Dermis blood vessel endothelial cell (primary cell): ENCODE data around the gene ADGRB3. TPM values are rescaled to one million over a fixed set of nuclear protein-coding genes. Genes with fewer than 3 reads are reported as not detected.
"Not testable (repeated sequence)": the region's sequence is repeated elsewhere in the genome, so short reads cannot be mapped to it uniquely, and the experiment has no call there.

Experiments
- DNase-seq: peaks from one replicate; pipeline ENCODE4 v3.0.0; 2010
- total RNA-seq: library from RNA; depleted of rRNA; stranded (reverse); fragments of >200 nt; gene quantifications from 2 replicates; pipeline ENCODE4 v1.2.3, GENCODE V29; 2014

The ADGRB3 gene
- total RNA-seq, 1 donor from 2014 or later: not detected

GRCh38 chr6:68741501-68742386, 106.7 kb downstream of the ADGRB3 start:
- no peak for DNase-seq

- no peak for DNase-seq
Observed at GRCh38 chr6:68743099-68743498, 108.0 kb downstream of the ADGRB3 start.

- not testable (repeated sequence) for DNase-seq
Observed at GRCh38 chr6:68744376-68744775, 109.3 kb downstream of the ADGRB3 start.

GRCh38 chr6:68746376-68746775, 111.3 kb downstream of the ADGRB3 start:
- no peak for DNase-seq

GRCh38 chr6:68747110-68747790, 112.2 kb downstream of the ADGRB3 start:
- no peak for DNase-seq

- not testable (repeated sequence) for DNase-seq
Observed at GRCh38 chr6:68747832-68748231, 112.8 kb downstream of the ADGRB3 start.

- no peak for DNase-seq
Observed at GRCh38 chr6:68754681-68755213, 119.7 kb downstream of the ADGRB3 start.

- DNase-seq: no peak
Observed at GRCh38 chr6:68756454-68757375, 121.6 kb downstream of the ADGRB3 start.

GRCh38 chr6:68757821-68758220, 122.7 kb downstream of the ADGRB3 start:
- no peak for DNase-seq

GRCh38 chr6:68758559-68758958, 123.5 kb downstream of the ADGRB3 start:
- no peak for DNase-seq

GRCh38 chr6:68760485-68760884, 125.4 kb downstream of the ADGRB3 start:
- DNase-seq: no peak

- no peak for DNase-seq
Observed at GRCh38 chr6:68760941-68761676, 126.0 kb downstream of the ADGRB3 start.

GRCh38 chr6:68761985-68762384, 126.9 kb downstream of the ADGRB3 start:
- DNase-seq: no peak

GRCh38 chr6:68771426-68771825, 136.3 kb downstream of the ADGRB3 start:
- no peak for DNase-seq

- DNase-seq: no peak
Observed at GRCh38 chr6:68774843-68775242, 139.8 kb downstream of the ADGRB3 start.

- no peak for DNase-seq
Observed at GRCh38 chr6:68776354-68776753, 141.3 kb downstream of the ADGRB3 start.

GRCh38 chr6:68777956-68778355, 142.9 kb downstream of the ADGRB3 start:
- DNase-seq: no peak

GRCh38 chr6:68778356-68779020, 143.4 kb downstream of the ADGRB3 start:
- no peak for DNase-seq

- no peak for DNase-seq
Observed at GRCh38 chr6:68779366-68779765, 144.3 kb downstream of the ADGRB3 start.

GRCh38 chr6:68790128-68790527, 155.0 kb downstream of the ADGRB3 start:
- not testable (repeated sequence) for DNase-seq

- DNase-seq: not testable (repeated sequence)
Observed at GRCh38 chr6:68814976-68815375, 179.9 kb downstream of the ADGRB3 start.
